Mesenteric fat pad (tissue), 1 donor: ENCODE results near the gene ERBB3. TPM values are rescaled to one million over a fixed set of nuclear protein-coding genes. Genes with fewer than 3 reads are reported as not detected.
A peak's percentile ranks its signal among the peaks of the same experiment; 100 is the strongest.
"Not testable (repeated sequence)": the region's sequence is repeated elsewhere in the genome, so short reads cannot be mapped to it uniquely, and the experiment has no call there.

ENCODE experiments used
- DNase-seq: peaks from one replicate; pipeline ENCODE4 v3.0.0-alpha.2; 2020; ENCODE audit warnings: low spot score
- long read RNA-seq: library from polyadenylated mRNA; unstranded; transcript quantifications from one replicate; pipeline ENCODE4 v2.0.0, GENCODE V29; 2020
- total RNA-seq: library from RNA; stranded (reverse); fragmentation: NEBNext Ultra II Directional; extraction: Animal tissue kit (Norgen Biotek cat#: 25700); gene quantifications from one replicate; pipeline ENCODE4 v1.2.1, GENCODE V29; 2021
- donor health status: DM: yes; HTN: yes; CAD: no.

The ERBB3 gene
- 1.9 TPM for total RNA-seq
- long read RNA-seq: 0 reads

DNA sequence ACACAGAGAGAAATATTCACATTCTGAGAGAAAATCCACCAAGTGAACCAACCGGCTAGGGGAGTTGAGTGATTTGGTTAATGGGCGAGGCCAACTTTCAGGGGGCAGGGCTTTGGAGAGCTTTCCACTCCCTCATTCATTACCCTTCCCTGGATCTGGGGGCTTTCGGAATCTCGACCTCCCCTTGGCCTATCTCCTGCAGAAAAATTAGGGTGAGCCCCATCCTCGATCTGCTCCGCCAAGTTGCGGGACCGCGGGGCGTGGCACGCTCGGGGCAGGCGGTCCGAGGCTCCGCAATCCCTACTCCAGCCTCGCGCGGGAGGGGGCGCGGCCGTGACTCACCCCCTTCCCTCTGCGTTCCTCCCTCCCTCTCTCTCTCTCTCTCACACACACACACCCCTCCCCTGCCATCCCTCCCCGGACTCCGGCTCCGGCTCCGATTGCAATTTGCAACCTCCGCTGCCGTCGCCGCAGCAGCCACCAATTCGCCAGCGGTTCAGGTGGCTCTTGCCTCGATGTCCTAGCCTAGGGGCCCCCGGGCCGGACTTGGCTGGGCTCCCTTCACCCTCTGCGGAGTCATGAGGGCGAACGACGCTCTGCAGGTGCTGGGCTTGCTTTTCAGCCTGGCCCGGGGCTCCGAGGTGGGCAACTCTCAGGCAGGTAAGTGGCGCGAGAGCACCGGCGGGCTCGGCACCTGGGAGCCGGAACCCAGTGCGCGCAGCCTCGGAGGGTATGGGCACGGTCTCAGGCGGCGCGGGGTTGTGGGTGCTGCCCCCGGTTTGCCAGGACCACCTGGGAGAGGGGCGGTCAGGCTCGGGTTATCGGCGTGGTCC, at the start of gene ERBB3:
Gene ERBB3, plus strand, starts transcription at position 443 of the 833 bp plus-strand sequence. Its CDS starts 136 bp downstream, at position 579.
- DNase-seq: peak; percentile 93

DNA sequence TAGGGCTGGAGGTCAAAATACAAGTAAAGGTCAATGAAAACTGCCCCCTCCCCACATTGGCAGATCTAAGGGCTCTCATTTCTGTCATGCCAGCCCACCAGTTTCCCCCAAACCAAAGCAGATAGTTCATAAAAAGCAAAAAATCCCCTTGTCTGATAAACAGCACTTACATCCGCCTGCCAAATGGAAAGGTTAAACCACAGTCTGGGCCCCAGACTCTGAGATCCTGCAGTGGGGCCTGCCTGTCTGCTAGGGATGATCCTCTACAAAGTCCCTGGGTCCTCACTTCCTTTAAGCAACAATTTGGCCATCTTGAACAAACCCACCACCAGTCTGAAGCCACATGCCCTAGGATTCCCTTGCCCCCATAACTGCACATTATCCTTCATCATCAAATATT, 48.0 kb upstream of the ERBB3 start:
- DNase-seq: no peak

DNA sequence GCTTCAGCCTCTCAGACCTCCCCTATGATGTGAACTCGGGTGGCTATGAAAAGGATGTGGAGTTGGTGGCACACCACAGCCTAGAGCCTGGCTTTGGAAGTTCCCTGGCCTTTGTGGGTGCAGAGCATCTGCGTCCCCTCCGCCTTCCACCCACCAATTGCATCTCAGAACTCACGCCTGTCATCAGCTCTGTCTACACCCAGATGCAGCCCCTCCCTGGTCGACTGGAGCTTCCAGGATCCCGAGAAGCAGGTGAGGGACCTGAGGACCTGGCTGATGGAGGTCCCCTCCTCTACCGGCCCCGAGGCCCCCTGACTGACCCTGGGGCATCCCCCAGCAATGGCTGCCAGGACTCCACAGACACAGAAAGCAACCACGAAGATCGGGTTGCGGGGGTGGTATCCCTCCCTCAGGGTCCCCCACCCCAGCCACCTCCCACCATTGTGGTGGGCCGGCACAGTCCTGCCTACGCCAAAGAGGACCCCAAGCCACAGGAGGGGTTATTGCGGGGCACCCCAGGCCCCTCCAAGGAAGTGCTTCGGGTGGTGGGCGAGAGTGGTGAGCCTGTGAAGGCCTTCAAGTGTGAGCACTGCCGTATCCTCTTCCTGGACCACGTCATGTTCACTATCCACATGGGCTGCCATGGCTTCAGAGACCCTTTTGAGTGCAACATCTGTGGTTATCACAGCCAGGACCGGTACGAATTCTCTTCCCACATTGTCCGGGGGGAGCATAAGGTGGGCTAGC, 45.2 kb upstream of the ERBB3 start:
- no peak for DNase-seq

DNA sequence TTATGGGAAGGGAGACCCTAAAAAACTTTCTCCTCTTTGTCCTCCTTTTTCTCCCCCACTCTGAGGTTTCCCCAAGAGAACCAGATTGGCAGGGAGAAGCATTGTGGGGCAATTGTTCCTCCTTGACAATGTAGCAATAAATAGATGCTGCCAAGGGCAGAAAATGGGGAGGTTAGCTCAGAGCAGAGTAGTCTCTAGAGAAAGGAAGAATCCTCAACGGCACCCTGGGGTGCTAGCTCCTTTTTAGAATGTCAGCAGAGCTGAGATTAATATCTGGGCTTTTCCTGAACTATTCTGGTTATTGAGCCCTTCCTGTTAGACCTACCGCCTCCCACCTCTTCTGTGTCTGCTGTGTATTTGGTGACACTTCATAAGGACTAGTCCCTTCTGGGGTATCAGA, 42.8 kb upstream of the ERBB3 start:
- DNase-seq: no peak

DNA sequence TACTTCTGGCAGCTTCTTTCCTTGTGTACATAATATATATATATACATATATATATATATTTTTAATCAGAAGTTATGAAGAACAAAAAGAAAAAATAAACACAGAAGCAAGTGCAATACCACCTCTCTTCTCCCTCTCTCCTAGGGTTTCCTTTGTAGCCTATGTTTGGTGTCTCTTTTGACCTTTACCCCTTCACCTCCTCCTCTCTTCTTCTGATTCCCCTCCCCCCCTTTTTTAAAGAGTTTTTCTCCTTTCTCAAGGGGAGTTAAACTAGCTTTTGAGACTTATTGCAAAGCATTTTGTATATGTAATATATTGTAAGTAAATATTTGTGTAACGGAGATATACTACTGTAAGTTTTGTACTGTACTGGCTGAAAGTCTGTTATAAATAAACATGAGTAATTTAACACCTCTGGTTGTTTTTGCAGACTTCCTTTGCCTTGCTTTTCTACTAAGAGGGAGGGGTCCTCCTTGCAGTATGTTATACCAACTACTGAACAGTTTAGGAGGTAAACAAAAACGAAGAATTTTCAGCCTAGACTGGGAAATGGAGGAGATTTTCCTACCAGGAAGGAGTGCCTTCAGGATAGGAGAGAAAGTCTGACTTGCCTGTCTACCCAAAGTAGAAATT, 41.8 kb upstream of the ERBB3 start:
- no peak for DNase-seq

DNA sequence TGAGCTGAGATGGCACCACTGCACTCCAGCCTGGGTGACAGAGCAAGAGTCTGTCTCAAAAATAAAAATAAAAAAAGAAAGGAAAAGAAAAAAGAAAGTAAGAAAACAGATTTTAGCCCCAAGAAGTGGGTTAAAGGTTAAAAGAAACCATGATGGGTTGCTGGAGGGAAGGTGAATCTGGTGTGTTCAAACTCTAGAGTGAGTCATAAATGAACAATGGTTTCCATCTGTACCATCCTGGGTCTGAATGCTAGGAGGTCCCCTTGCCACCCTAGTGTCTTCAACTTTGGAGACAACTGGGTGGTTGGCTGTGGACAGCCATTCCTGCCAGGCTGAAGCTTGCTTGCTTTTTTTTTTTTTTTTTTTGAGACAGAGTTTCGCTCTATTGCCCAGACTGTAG, 39.8 kb upstream of the ERBB3 start:
- no peak for DNase-seq

DNA sequence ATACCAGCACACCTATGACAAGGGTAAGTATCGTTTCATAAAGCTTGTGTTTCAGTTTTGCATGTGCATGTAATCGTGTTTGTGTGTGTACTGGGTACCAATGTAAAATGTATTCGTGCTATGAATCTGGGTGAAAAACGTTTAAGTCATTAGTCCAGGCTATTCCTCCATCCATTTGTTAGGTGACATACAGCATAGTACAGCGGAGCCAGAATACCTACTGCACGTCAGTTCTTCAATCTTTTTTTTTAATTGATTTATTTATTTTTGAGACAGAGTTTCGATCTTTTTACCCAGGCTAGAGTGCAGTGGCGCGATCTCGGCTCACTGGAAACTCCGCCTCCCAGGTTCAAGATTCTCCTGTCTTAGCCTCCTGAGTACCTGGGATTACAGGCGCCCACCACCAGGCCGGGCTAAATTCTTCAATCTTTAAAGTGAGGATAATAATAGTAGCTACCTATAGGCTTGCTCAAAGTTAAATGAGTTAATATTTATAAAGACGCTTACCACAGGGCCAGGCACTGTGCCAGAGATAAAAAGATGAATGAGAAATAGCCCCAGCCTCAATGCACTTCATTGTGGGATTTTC, 38.9 kb upstream of the ERBB3 start:
- no peak for DNase-seq

DNA sequence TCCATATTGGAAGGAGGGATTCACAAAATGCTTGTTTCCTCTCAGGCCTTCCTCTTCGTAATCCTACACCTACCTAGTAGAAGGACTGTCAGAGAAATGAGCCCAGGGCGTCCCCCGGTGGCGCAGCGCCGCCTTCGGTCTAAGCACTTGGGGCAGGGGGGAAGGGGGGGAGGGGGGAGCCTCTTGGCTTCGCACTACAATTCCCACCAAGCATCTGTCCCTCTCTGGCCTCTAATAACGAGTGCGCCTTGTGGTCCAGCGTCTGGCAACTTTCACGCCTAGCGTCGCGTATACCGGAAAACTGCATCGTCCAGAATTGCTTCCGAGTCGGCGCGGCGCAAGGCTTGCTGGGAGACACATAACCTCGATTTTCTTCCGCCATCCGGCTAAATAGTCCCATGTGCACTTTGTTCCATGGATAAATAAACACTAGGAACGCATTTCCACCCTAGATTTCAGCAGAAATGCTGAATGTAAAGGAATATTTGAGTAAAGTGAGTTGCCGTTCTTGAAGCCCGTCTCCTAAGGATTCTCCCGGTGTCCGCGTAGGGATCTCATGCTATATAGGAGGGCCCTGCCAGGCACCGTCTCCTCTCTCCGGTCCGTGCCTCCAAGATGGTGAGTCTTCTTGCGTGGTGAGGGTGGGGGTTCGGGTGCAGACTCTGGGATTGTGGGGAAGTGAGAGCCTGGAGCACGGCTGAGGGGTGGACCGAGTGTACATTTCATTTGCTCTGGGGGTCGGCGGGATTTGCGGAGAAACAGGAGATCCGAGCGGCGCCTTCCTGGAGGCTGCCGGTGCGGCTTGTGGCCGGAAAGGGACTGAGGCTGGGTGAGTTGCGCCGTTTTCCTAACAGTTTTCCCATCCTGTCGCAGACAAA, 38.2 kb upstream of the ERBB3 start, which contains the start of gene RPS26:
Gene RPS26, plus strand, starts transcription at position 367 of the 878 bp plus-strand sequence. Its CDS starts 249 bp downstream, at position 616.
- peak; percentile 97 for DNase-seq

DNA sequence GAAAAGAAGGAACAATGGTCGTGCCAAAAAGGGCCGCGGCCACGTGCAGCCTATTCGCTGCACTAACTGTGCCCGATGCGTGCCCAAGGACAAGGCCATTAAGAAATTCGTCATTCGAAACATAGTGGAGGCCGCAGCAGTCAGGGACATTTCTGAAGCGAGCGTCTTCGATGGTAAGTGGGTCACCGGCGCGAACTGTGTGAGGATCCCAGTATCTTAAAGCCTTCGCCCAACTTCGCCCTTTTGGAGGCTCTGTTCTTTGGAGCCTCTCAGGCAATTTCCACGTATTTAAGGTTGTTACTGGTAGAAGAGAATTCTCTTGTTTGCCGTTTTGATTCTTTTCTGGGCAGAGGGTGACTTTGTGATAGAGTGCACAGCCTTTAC, 37.5 kb upstream of the ERBB3 start:
- DNase-seq: not testable (repeated sequence)

DNA sequence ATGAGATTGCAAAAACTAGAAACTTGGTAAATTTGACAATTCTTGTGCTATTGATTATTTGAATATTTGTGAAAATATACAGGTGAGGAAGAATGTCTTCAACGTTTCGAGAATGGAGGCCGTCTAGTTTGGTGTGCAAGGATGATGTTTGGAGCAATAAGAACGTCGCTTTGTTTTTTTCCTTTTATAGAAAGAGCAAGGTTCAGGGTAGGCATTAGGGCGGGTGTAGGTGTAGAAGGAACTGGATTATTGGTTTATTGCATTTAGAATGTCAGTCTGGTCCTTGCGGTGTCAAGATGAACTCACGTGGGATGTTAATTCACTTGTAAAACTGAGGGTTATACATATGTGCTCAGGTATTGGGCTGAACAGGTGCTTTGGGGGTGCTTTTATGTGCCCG, 37.1 kb upstream of the ERBB3 start:
- DNase-seq: no peak

DNA sequence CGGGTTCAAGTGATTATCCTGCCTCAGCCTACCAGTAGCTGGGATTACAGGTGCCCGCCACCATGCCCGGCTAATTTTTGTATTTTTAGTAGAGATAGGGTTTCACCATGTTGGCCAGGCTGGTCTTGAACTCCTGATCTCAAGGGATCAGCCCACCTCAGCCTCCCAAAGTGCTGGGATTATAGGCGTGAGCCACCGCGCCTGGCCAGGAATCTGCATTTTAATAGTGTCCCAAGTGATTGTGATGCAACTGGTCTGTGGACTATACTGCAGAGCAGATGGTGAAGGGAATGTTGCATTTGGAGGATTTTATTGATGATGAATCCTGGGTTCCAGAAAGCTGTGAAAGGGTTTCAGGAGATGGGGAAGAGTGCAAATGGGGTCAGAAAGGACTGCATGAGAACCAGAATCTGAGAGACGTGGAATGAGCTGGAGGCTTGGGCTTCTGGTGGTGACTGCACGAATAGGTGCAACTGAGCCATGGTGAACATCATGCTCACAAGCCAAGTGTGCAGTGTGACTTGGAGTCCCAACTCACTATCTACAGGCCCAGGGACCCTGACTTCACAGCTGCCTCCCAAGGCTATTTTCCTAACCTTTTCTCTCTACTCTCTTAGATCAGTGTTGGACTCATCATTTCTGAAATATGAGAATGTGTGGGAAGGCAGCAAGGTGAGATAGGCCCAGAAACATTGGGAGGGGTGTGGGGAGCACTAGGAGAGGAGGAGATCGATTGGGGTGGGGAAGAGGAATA, 33.8 kb upstream of the ERBB3 start:
- DNase-seq: no peak

DNA sequence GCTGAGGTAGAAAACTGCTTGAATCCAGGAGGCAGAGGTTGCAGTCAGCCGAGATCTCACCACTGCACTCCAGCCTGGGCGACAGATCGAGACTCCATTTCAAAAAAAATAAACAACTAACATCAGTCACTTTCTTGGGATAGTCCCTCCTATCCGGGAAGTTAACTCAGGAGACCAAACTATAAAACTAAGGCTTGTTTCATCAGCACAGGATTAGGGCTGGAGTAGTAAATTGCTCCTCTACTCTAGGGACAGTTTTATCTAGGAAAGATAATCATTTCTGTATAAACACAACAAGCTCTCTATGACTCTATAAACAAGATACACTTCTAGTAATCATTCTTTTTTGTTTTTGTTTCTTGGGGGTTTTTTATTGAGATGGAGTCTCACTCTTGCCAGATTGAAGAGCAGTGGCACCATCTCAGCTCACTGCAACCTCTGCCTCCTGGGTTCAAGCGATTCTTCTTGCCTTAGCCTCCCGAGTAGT, 26.5 kb upstream of the ERBB3 start:
- DNase-seq: no peak

DNA sequence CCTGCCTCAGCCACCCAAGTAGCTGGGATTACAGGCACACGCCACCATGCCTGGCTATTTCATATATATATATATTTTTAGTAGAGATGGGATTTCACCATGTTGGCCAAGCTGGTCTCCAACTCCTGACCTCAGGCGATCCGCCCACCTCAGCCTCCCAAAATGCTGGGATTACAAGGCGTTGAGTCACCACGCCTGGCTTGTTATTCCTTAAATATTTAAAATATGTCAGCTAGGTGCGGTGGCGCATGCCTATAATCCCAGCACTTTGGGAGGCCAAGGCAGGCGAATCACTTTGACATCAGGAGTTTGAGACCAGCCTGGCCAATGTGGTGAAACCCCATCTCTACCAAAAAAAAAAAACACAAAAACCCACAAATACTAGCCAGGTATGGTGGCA, 20.0 kb upstream of the ERBB3 start:
- DNase-seq: not testable (repeated sequence)

DNA sequence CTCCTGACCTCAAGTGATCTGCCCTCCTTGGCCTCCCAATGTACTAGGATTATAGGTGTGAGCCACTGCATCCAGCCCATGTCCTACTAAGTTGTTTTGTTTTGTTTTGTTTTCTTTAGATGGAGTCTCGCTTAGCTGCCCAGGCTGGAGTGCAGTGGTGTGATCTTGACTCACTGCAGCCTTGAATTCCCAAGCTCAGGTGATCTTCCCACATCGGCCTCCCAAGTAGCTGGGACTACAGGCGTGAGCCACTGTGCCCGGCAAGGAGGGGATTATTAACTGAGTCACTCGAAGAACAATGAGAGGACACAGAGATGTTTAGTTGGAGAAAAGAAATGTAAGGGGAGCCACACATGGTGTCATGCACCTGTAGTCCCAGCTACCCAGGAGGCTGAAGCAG, 18.0 kb upstream of the ERBB3 start:
- DNase-seq: no peak

DNA sequence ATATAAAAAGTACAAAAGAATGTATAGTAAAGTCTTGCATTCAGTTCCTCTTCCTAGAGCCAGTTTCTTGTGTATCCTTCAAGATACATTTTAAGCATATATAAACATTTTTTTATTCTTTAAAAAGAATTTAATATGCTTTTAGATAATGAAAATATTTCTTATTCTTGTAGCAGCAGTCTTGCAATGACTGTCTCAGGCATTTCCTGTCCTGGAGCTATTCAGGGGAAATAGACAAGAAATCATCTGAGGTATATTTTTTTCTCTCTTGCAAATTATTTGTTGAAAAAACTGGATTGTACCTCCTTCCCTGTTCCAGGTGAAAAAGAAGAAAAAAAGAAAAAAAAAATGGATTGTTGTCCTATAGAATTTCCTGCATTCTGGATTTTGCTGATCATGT, 17.0 kb upstream of the ERBB3 start:
- DNase-seq: no peak

DNA sequence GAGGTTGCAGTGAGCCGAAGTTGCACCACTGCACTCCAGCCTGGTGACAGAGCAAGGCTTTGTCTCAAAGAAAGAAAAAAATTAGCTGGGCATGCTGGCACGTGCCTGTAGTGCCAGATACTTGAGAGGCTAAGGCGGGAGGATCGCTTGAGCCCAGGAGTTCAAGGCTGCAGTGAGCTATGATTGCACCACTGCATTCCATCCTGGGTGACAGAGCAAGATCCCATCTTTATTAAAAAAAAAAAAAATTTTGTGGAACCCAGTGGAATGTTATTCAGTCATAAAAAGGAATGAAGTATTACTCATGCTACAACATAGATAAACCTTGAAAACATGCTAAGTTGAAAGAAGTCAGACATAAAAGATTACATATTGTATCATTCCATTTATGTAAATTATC, 8.3 kb upstream of the ERBB3 start:
- no peak for DNase-seq

DNA sequence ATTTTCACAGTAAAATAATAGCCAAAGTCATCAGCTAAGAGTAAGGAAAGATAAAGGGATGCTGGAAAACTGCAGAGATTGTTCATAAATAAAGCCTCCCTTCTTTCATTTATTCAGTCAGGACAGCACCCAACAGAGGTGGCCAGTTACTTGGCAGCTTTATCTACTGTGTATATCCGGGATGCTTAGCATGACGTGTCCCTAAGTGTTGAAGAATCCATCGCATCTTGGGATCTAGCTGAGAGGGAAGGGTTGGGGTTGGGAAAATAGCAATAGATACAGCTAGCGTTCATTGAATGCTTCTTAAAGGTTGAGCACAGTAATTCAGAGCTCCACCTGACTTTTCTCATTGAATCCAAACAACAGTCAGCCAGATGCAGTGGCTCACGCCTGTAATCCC, 5.6 kb upstream of the ERBB3 start:
- no peak for DNase-seq

DNA sequence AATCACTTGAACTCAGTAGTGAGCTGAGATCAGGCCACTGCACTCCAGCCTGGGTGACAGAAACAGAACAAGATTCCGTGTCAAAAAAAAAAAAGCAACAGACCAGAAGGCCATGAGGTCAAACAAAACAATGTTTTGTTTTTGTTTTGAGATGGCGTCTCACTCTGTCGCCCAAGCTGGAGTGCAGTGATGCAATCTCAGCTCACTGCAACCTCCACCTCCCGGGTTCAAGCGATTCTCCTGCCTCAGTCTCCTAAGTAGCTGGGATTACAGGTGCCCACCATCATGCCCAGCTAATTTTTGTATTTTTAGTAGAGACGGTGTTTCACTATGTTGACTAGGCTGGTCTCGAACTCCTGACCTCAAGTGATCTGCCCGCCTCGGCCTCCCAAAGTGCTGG, 2.0 kb upstream of the ERBB3 start:
- not testable (repeated sequence) for DNase-seq

DNA sequence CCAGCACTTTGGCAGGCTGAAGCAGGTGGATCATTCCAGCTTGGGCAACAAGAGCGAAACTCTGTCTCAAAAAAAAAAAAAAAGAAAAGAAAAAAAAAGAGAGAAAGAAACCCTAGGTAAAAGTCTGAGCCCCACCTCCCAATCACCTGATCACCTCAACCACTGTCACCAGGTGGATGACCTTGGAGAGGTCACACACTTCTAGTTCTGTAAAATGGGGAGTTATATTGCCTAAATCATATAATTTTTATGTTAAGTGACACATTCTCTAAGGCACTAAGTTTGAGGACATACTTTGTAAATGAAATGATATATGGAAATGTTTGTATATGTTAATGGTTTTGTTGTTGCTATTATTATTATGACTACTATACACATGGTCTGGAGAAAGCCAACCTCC, 1.5 kb upstream of the ERBB3 start:
- DNase-seq: no peak
